ENCODE data around the gene MIX23. TPM values are rescaled to one million over a fixed set of nuclear protein-coding genes. Genes with fewer than 3 reads are reported as not detected.

MIX23 gene
- total and polyA plus RNA-seq, 10 of the 15 experiments (the other 5 are each of a cell fraction or from before 2014, with no cell fraction given) = 30.0 to 176 (median 62.4) TPM

DNA sequence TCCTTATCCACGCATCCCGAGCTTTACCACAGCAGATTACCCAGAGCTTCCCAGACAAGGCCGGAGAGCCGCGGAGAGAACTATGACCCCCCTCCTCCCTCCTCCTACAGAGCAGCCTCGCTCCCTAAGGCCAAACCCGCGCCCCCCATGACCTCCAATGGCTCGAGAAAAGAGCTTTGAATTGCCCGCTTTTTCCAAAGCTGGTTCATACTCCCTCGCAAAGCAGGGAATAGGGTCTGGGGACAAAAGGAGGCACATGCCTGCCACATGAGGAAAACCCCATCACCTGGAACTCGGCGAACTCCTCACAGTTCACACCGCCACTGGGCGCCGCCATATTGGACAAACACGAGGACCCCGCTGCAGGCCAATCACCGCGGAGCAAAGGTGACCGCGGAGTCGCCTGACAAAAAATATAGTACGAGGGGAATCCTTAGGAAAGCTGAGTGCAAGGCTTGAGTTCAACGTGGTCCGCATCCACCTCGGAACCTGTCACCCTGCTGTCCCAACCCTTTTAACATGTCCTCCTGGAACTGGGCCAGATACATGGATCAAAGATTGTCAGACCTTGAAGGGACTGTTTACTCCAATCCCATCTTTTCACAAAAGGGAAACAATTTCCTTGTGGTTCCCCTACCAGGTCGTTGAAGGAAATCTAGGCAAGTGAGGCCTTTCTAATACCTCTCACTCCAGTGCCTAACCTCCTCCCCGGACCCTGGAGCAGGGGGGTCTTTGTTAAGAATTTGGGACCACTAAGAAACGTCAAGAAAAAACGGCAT lies at the start of gene MIX23 (continued):
- TF ChIP-seq, protein P1, sequence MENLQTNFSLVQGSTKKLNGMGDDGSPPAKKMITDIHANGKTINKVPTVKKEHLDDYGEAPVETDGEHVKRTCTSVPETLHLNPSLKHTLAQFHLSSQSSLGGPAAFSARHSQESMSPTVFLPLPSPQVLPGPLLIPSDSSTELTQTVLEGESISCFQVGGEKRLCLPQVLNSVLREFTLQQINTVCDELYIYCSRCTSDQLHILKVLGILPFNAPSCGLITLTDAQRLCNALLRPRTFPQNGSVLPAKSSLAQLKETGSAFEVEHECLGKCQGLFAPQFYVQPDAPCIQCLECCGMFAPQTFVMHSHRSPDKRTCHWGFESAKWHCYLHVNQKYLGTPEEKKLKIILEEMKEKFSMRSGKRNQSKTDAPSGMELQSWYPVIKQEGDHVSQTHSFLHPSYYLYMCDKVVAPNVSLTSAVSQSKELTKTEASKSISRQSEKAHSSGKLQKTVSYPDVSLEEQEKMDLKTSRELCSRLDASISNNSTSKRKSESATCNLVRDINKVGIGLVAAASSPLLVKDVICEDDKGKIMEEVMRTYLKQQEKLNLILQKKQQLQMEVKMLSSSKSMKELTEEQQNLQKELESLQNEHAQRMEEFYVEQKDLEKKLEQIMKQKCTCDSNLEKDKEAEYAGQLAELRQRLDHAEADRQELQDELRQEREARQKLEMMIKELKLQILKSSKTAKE (IDR thresholded peaks at IDR 0.05; ENCODE audit: low read depth, poor library complexity, severe bottlenecking) = peak; percentile 28
- TF ChIP-seq SMC3 (IDR thresholded peaks at IDR 0.05; ENCODE audit: borderline replicate concordance, low read length) (no peak), HCFC1 (IDR thresholded peaks at IDR 0.05; ENCODE audit: low read length) (peak; percentile 70), TCF7 (IDR thresholded peaks at IDR 0.05; ENCODE audit: borderline replicate concordance) (no peak), NRF1 (conservative IDR thresholded peaks at IDR 0.05; ENCODE audit: low read depth, low read length) (no peak), ZNF207 (IDR thresholded peaks at IDR 0.05; ENCODE audit: borderline replicate concordance) (no peak), HDAC2 (IDR thresholded peaks at IDR 0.05) (peak; percentile 98), BCL11A (IDR thresholded peaks at IDR 0.05; ENCODE audit: low read depth, low read length) (no peak), TCF3 (IDR thresholded peaks at IDR 0.05; ENCODE audit: borderline replicate concordance, insufficient read depth, low read depth, low read length) (no peak), SREBF2 (IDR thresholded peaks at IDR 0.05; ENCODE audit: low read length) (no peak), IKZF1 (conservative IDR thresholded peaks at IDR 0.05) (peak; percentile 49), NFIC (IDR thresholded peaks at IDR 0.05; ENCODE audit: low read depth, low read length) (peak; percentile 20; the same call in 1 of the 2 replicates), GABPA (IDR thresholded peaks at IDR 0.05; ENCODE audit: low read depth) (no peak), STAT3 (IDR thresholded peaks at IDR 0.05; ENCODE audit: low read depth, low read length) (no peak), ZNF622 (IDR thresholded peaks at IDR 0.05) (no peak), TBL1XR1 (IDR thresholded peaks at IDR 0.05; ENCODE audit: low read depth, low read length) (no peak), MEF2B (IDR thresholded peaks at IDR 0.05; ENCODE audit: partially characterized antibody, poor library complexity, severe bottlenecking) (no peak)
- TF ChIP-seq, protein P2, sequence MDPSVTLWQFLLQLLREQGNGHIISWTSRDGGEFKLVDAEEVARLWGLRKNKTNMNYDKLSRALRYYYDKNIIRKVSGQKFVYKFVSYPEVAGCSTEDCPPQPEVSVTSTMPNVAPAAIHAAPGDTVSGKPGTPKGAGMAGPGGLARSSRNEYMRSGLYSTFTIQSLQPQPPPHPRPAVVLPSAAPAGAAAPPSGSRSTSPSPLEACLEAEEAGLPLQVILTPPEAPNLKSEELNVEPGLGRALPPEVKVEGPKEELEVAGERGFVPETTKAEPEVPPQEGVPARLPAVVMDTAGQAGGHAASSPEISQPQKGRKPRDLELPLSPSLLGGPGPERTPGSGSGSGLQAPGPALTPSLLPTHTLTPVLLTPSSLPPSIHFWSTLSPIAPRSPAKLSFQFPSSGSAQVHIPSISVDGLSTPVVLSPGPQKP (IDR thresholded peaks at IDR 0.05; ENCODE audit: low read depth, low read length) = no peak
- TF ChIP-seq, protein P3, sequence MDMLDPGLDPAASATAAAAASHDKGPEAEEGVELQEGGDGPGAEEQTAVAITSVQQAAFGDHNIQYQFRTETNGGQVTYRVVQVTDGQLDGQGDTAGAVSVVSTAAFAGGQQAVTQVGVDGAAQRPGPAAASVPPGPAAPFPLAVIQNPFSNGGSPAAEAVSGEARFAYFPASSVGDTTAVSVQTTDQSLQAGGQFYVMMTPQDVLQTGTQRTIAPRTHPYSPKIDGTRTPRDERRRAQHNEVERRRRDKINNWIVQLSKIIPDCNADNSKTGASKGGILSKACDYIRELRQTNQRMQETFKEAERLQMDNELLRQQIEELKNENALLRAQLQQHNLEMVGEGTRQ (IDR thresholded peaks at IDR 0.05; ENCODE audit: borderline replicate concordance, low read depth, low read length) = no peak
- TF ChIP-seq, protein P4, sequence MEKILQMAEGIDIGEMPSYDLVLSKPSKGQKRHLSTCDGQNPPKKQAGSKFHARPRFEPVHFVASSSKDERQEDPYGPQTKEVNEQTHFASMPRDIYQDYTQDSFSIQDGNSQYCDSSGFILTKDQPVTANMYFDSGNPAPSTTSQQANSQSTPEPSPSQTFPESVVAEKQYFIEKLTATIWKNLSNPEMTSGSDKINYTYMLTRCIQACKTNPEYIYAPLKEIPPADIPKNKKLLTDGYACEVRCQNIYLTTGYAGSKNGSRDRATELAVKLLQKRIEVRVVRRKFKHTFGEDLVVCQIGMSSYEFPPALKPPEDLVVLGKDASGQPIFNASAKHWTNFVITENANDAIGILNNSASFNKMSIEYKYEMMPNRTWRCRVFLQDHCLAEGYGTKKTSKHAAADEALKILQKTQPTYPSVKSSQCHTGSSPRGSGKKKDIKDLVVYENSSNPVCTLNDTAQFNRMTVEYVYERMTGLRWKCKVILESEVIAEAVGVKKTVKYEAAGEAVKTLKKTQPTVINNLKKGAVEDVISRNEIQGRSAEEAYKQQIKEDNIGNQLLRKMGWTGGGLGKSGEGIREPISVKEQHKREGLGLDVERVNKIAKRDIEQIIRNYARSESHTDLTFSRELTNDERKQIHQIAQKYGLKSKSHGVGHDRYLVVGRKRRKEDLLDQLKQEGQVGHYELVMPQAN (conservative IDR thresholded peaks at IDR 0.05) = peak; percentile 84
- TF ChIP-seq, protein P5, sequence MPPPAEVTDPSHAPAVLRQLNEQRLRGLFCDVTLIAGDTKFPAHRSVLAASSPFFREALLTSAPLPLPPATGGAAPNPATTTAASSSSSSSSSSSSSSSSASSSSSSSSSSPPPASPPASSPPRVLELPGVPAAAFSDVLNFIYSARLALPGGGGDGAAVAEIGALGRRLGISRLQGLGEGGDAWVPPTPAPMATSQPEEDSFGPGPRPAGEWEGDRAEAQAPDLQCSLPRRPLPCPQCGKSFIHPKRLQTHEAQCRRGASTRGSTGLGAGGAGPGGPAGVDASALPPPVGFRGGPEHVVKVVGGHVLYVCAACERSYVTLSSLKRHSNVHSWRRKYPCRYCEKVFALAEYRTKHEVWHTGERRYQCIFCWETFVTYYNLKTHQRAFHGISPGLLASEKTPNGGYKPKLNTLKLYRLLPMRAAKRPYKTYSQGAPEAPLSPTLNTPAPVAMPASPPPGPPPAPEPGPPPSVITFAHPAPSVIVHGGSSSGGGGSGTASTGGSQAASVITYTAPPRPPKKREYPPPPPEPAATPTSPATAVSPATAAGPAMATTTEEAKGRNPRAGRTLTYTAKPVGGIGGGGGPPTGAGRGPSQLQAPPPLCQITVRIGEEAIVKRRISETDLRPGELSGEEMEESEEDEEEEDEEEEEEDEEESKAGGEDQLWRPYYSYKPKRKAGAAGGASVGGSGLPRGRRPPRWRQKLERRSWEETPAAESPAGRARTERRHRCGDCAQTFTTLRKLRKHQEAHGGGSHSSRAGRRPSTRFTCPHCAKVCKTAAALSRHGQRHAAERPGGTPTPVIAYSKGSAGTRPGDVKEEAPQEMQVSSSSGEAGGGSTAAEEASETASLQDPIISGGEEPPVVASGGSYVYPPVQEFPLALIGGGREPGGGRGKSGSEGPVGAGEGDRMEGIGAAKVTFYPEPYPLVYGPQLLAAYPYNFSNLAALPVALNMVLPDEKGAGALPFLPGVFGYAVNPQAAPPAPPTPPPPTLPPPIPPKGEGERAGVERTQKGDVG (CRISPR knock-in tag; IDR thresholded peaks at IDR 0.05) = no peak

All from GM12878 (cell line).